ENCODE results near the gene PSMD1.

The PSMD1 gene

DNA sequence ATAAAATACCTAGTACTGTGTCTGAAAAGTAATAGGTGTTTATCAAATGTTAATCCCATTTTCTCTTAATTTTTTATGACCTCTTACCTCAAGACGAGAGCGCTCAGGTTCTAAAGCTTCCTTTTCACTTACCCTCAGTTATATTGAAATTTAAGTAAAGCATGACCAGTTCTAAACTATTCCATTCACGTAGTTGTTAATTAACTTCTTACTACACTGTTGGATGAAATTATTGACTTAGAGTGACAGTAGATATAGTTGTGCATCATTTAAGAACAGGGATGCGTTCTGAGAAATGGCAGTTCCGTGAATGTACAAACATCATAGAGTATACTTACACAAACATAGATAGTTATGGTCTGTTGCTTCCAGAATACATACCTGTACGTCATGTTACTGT, 88.2 kb downstream of the PSMD1 start:
- H2AK5ac ChIP-seq (ENCODE audit: low read length): no peak overlapping the region
- no peak overlapping the region for H3K27ac ChIP-seq (ENCODE audit: low read depth, low read length)
- no peak overlapping the region for H3K23ac ChIP-seq (ENCODE audit: low read length)
- H3K36me3 ChIP-seq (ENCODE audit: control insufficient read depth, insufficient read depth, low read length): no peaks in the 10 kb centered on the region
- DNase-seq: no peak
- no peak overlapping the region for H2BK5ac ChIP-seq (ENCODE audit: low read length)
- no peak overlapping the region for H3K4me3 ChIP-seq (ENCODE audit: low read length)
- H3K18ac ChIP-seq (ENCODE audit: low read length): no peak overlapping the region
- no peak overlapping the region for H3K4me2 ChIP-seq (ENCODE audit: low read length)
- no peaks in the 10 kb centered on the region for H3K79me1 ChIP-seq (ENCODE audit: low read length)
- no peaks in the 10 kb centered on the region for H3K4me1 ChIP-seq (ENCODE audit: control insufficient read depth, low read depth, low read length)
- no peak overlapping the region for H3K9ac ChIP-seq (ENCODE audit: low read length)
- WGBS (ENCODE audit: extremely low coverage, insufficient coverage, low lambda C conversion rate): no CpG with 5 or more reads among the region's 6 CpGs
- no peak overlapping the region for H4K8ac ChIP-seq (ENCODE audit: low read depth, low read length)
- H3K79me2 ChIP-seq (ENCODE audit: control insufficient read depth, insufficient read depth, low read length): no peaks in the 10 kb centered on the region
- no peak overlapping the region for H2BK120ac ChIP-seq (ENCODE audit: low read depth, low read length)
- H3K27me3 ChIP-seq (ENCODE audit: insufficient read depth, low read length, poor library complexity): no peaks in the 10 kb centered on the region
- H3K56ac ChIP-seq (ENCODE audit: low read length): no peak overlapping the region
- H3K4ac ChIP-seq (ENCODE audit: low read depth, low read length): no peak overlapping the region
- H2BK15ac ChIP-seq (replicated peaks; ENCODE audit: low read depth): no peak overlapping the region
- H4K5ac ChIP-seq (ENCODE audit: low read length): no peak overlapping the region

DNA sequence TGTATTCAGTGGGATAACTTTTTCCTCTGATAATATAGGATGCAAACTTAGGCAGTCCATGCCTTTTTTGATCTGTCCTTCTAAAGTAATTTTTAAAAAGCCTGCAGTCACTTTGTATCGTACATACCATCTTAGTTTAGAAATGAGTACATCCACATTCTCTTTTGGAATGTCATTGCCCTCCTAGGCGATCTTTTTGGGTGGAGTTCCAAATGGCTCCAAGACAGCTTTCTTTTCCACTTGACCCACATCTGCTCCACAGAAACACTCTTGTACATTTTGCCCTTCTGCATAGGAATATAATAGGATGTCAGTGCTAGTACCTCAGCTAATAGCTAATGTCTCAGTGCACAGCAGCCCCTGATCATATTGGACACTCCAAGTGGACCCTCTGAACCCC, 90.0 kb downstream of the PSMD1 start:
- no peak overlapping the region for H3K9ac ChIP-seq (ENCODE audit: low read length)
- H3K23ac ChIP-seq (ENCODE audit: low read length): no peak overlapping the region
- H3K4me3 ChIP-seq (ENCODE audit: low read length): no peak overlapping the region
- no peak overlapping the region for H3K18ac ChIP-seq (ENCODE audit: low read length)
- no peak overlapping the region for H4K8ac ChIP-seq (ENCODE audit: low read depth, low read length)
- no peaks in the 10 kb centered on the region for H3K4me1 ChIP-seq (ENCODE audit: control insufficient read depth, low read depth, low read length)
- no peak overlapping the region for H4K5ac ChIP-seq (ENCODE audit: low read length)
- H3K27ac ChIP-seq (ENCODE audit: low read depth, low read length): no peak overlapping the region
- H2BK15ac ChIP-seq (replicated peaks; ENCODE audit: low read depth): no peak overlapping the region
- H3K56ac ChIP-seq (ENCODE audit: low read length): no peak overlapping the region
- no peaks in the 10 kb centered on the region for H3K36me3 ChIP-seq (ENCODE audit: control insufficient read depth, insufficient read depth, low read length)
- no peaks in the 10 kb centered on the region for H3K79me2 ChIP-seq (ENCODE audit: control insufficient read depth, insufficient read depth, low read length)
- DNase-seq: no peak
- no CpG with 5 or more reads among the region's 2 CpGs for WGBS (ENCODE audit: extremely low coverage, insufficient coverage, low lambda C conversion rate)
- no peak overlapping the region for H3K4ac ChIP-seq (ENCODE audit: low read depth, low read length)
- no peak overlapping the region for H2AK5ac ChIP-seq (ENCODE audit: low read length)
- no peak overlapping the region for H2BK120ac ChIP-seq (ENCODE audit: low read depth, low read length)
- H2BK5ac ChIP-seq (ENCODE audit: low read length): no peak overlapping the region
- no peaks in the 10 kb centered on the region for H3K27me3 ChIP-seq (ENCODE audit: insufficient read depth, low read length, poor library complexity)
- H3K4me2 ChIP-seq (ENCODE audit: low read length): no peak overlapping the region
- H3K79me1 ChIP-seq (ENCODE audit: low read length): no peaks in the 10 kb centered on the region

DNA sequence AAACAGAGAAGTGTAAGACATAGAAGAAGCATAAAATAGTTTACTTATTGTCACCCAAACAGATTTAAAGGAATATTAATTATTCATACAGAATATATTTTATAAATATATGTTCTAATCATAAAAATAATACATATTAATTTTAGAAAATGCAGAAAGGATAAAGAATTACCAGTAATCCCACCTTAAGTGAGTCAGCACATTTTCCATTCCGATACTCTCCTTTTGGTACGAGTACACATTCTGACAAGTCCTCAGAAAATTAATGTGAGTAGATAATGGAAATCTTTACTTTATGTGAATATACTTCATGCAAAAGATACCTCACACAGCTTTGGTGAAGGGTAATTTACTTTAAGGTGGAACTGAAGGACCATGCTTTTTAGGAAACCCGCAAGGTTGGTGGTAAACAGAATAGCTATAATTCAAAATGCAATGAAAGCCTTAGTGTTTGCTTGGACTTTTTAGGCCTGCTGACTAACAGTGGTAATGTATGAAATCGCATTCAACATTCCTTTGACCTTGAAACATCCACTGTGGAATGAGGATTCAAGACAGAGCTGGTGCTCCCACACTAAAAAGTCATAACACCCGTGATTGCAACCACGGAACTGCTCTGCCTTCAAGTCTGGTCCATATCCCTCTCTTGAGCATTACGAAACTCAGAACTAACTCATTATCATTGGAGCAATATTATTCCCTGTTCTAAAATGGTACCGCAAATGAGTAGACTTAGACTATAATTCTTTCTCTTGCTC, 96.3 kb downstream of the PSMD1 start:
- Histone ChIP-seq H3K4me2 (ENCODE audit: low read length) (no peak overlapping the region), H3K79me2 (ENCODE audit: control insufficient read depth, insufficient read depth, low read length) (no peaks in the 10 kb centered on the region), H3K23ac (ENCODE audit: low read length) (no peak overlapping the region), H3K56ac (ENCODE audit: low read length) (no peak overlapping the region), H4K8ac (ENCODE audit: low read depth, low read length) (no peak overlapping the region), H2BK15ac (replicated peaks; ENCODE audit: low read depth) (no peak overlapping the region), H3K9ac (ENCODE audit: low read length) (no peak overlapping the region), H3K18ac (ENCODE audit: low read length) (no peak overlapping the region), H3K36me3 (ENCODE audit: control insufficient read depth, insufficient read depth, low read length) (peaks cover 2% of the 10 kb centered on the region), H3K4me3 (ENCODE audit: low read length) (no peak overlapping the region), H3K79me1 (ENCODE audit: low read length) (no peaks in the 10 kb centered on the region), H3K4me1 (ENCODE audit: control insufficient read depth, low read depth, low read length) (no peaks in the 10 kb centered on the region), H2AK5ac (ENCODE audit: low read length) (no peak overlapping the region), H3K27me3 (ENCODE audit: insufficient read depth, low read length, poor library complexity) (no peaks in the 10 kb centered on the region), H3K4ac (ENCODE audit: low read depth, low read length) (no peak overlapping the region), H2BK120ac (ENCODE audit: low read depth, low read length) (no peak overlapping the region), H2BK5ac (ENCODE audit: low read length) (no peak overlapping the region), H3K27ac (ENCODE audit: low read depth, low read length) (no peak overlapping the region), H4K5ac (ENCODE audit: low read length) (no peak overlapping the region)
- no peak for DNase-seq
- no CpG with 5 or more reads among the region's 8 CpGs for WGBS (ENCODE audit: extremely low coverage, insufficient coverage, low lambda C conversion rate)

DNA sequence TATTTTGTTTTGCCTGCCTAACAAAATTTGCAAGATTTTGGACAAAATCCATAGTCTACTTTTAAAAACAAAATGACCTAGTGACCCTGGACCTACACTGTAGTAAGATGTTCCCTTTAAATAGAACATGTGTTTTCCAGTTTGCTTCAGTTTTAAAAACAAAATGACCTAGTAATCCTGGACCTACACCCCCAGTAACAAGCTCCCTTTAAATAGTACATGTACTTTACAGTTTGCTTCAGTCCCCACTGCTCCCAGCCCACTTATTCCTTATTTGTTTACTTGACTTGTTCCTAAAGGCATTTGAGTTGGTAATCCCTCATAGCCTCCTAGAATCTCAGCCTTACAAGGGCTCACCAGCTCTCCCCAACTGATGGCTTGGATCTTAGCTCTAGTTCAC, 102.6 kb downstream of the PSMD1 start:
- Histone ChIP-seq H3K4me1 (ENCODE audit: control insufficient read depth, low read depth, low read length) (no peaks in the 10 kb centered on the region), H3K4ac (ENCODE audit: low read depth, low read length) (no peak overlapping the region), H2AK5ac (ENCODE audit: low read length) (no peak overlapping the region), H2BK5ac (ENCODE audit: low read length) (no peak overlapping the region), H3K79me1 (ENCODE audit: low read length) (no peaks in the 10 kb centered on the region), H3K36me3 (ENCODE audit: control insufficient read depth, insufficient read depth, low read length) (peaks cover 2% of the 10 kb centered on the region), H4K5ac (ENCODE audit: low read length) (no peak overlapping the region), H4K8ac (ENCODE audit: low read depth, low read length) (no peak overlapping the region), H3K79me2 (ENCODE audit: control insufficient read depth, insufficient read depth, low read length) (no peaks in the 10 kb centered on the region), H3K27me3 (ENCODE audit: insufficient read depth, low read length, poor library complexity) (no peaks in the 10 kb centered on the region), H3K4me3 (ENCODE audit: low read length) (no peak overlapping the region), H3K27ac (ENCODE audit: low read depth, low read length) (no peak overlapping the region), H2BK15ac (replicated peaks; ENCODE audit: low read depth) (no peak overlapping the region), H3K56ac (ENCODE audit: low read length) (no peak overlapping the region), H2BK120ac (ENCODE audit: low read depth, low read length) (no peak overlapping the region), H3K4me2 (ENCODE audit: low read length) (no peak overlapping the region), H3K23ac (ENCODE audit: low read length) (no peak overlapping the region), H3K18ac (ENCODE audit: low read length) (no peak overlapping the region), H3K9ac (ENCODE audit: low read length) (no peak overlapping the region)
- DNase-seq: no peak

DNA sequence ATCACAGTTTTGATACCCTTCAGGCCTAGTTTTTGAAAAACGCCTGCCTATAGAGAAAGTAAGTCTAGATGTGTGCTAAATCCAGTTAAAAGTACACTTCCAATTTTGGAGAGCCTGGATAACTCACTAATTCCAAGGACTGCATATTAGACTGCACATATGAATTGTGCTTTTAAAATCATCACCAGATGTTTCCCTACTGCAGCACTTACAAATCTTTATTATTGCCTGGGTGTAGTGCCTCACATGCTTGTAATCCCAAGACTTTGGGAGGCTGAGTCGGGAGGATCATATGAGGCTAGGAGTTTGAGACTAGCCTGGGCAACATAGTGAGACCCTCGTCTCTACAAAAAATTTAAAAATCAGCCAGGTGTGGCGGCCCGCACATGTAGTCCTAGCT, 104.0 kb downstream of the PSMD1 start:
- Histone ChIP-seq H3K36me3 (ENCODE audit: control insufficient read depth, insufficient read depth, low read length) (no peaks in the 10 kb centered on the region), H3K79me1 (ENCODE audit: low read length) (no peaks in the 10 kb centered on the region), H3K4me2 (ENCODE audit: low read length) (no peak overlapping the region), H2BK15ac (replicated peaks; ENCODE audit: low read depth) (no peak overlapping the region), H3K27ac (ENCODE audit: low read depth, low read length) (no peak overlapping the region), H3K4me1 (ENCODE audit: control insufficient read depth, low read depth, low read length) (no peaks in the 10 kb centered on the region), H3K4me3 (ENCODE audit: low read length) (no peak overlapping the region), H3K56ac (ENCODE audit: low read length) (no peak overlapping the region), H3K27me3 (ENCODE audit: insufficient read depth, low read length, poor library complexity) (no peaks in the 10 kb centered on the region), H3K9ac (ENCODE audit: low read length) (no peak overlapping the region), H4K5ac (ENCODE audit: low read length) (no peak overlapping the region), H2BK120ac (ENCODE audit: low read depth, low read length) (no peak overlapping the region), H3K18ac (ENCODE audit: low read length) (no peak overlapping the region), H2BK5ac (ENCODE audit: low read length) (no peak overlapping the region), H4K8ac (ENCODE audit: low read depth, low read length) (no peak overlapping the region), H3K4ac (ENCODE audit: low read depth, low read length) (no peak overlapping the region), H3K23ac (ENCODE audit: low read length) (no peak overlapping the region), H2AK5ac (ENCODE audit: low read length) (no peak overlapping the region), H3K79me2 (ENCODE audit: control insufficient read depth, insufficient read depth, low read length) (no peaks in the 10 kb centered on the region)
- no peak for DNase-seq
- no CpG with 5 or more reads among the region's 5 CpGs for WGBS (ENCODE audit: extremely low coverage, insufficient coverage, low lambda C conversion rate)

DNA sequence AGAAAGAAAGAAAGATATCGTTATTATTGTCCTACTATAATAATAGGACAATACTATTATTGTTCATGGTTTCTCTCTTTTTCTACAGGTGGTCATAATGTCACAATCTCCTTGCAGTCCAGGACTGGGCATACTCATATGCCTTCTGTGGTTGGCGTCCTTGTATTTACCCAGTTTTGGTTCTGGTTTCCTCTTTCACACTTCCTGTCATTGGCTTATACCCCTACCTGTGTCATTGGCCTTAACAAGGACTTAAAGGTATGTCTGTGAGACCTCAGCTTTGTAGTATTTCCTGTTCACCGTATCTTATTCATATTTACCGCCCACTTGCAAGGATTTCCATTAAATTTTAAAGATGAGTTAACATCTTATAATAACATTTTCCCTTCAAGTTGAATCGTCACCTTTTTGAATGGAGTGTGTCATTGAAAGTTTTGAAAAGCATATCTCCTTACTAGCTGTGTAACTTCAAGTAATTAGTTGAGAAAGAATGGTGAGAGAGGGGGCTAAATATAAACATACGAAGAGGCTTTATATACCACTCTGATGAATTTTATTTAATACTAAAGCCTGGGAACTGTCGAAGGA, 104.7 kb downstream of the PSMD1 start:
- Histone ChIP-seq H3K9ac (ENCODE audit: low read length) (no peak overlapping the region), H3K79me1 (ENCODE audit: low read length) (no peaks in the 10 kb centered on the region), H4K5ac (ENCODE audit: low read length) (no peak overlapping the region), H3K79me2 (ENCODE audit: control insufficient read depth, insufficient read depth, low read length) (no peaks in the 10 kb centered on the region), H3K4ac (ENCODE audit: low read depth, low read length) (no peak overlapping the region), H3K4me1 (ENCODE audit: control insufficient read depth, low read depth, low read length) (no peaks in the 10 kb centered on the region), H2BK5ac (ENCODE audit: low read length) (no peak overlapping the region), H3K27ac (ENCODE audit: low read depth, low read length) (no peak overlapping the region), H2BK120ac (ENCODE audit: low read depth, low read length) (no peak overlapping the region), H3K18ac (ENCODE audit: low read length) (no peak overlapping the region), H3K4me2 (ENCODE audit: low read length) (no peak overlapping the region), H3K23ac (ENCODE audit: low read length) (no peak overlapping the region), H2BK15ac (replicated peaks; ENCODE audit: low read depth) (no peak overlapping the region), H4K8ac (ENCODE audit: low read depth, low read length) (no peak overlapping the region), H3K27me3 (ENCODE audit: insufficient read depth, low read length, poor library complexity) (no peaks in the 10 kb centered on the region), H3K56ac (ENCODE audit: low read length) (no peak overlapping the region), H3K4me3 (ENCODE audit: low read length) (no peak overlapping the region), H3K36me3 (ENCODE audit: control insufficient read depth, insufficient read depth, low read length) (no peaks in the 10 kb centered on the region), H2AK5ac (ENCODE audit: low read length) (no peak overlapping the region)
- no peak for DNase-seq
- WGBS (ENCODE audit: extremely low coverage, insufficient coverage, low lambda C conversion rate): no CpG with 5 or more reads among the region's 7 CpGs
